Small intestine (tissue), 7 donors: ENCODE data around the gene BEST2. TPM values are rescaled to one million over a fixed set of nuclear protein-coding genes. Genes with fewer than 3 reads are reported as not detected.

Source experiments
- DNase-seq, 2 donors: peaks; one replicate each; pipeline versions ENCODE4 v3.0.0 to v3.0.0-alpha.2; 2013
- FAIRE-seq: peaks from 2 replicates; lab custom pipeline; 2012; peaks lifted over from hg19 to GRCh38; lab: Jason Lieb, UNC
- H3K27ac ChIP-seq, 3 donors: one replicate each; pipeline ENCODE4 v1.5.1; 2013; ENCODE audit warnings: low read length in 2 of 3, mild to moderate bottlenecking in 2 of 3, control low read depth in 1 of 3, inconsistent platforms in 1 of 3, low read depth in 1 of 3, moderate library complexity in 1 of 3
- H3K27me3 ChIP-seq, 3 donors: one replicate each; pipeline ENCODE4 v1.6.1; 2013; ENCODE audit warnings: low read length in 3 of 3, inconsistent platforms in 1 of 3; ENCODE audit not compliant: control insufficient read depth in 3 of 3, insufficient read depth in 3 of 3
- H3K36me3 ChIP-seq, 3 donors: one replicate each; pipeline ENCODE4 v1.6.1; 2013; ENCODE audit warnings: low read length in 3 of 3, inconsistent platforms in 1 of 3, low read depth in 1 of 3, mild to moderate bottlenecking in 1 of 3, moderate library complexity in 1 of 3; ENCODE audit not compliant: control insufficient read depth in 3 of 3, insufficient read depth in 2 of 3
- H3K4me1 ChIP-seq, 3 donors: one replicate each; pipeline ENCODE4 v1.6.1; 2013; ENCODE audit warnings: low read length in 2 of 3, inconsistent platforms in 1 of 3, low read depth in 1 of 3, mild to moderate bottlenecking in 1 of 3, moderate library complexity in 1 of 3; ENCODE audit not compliant: control insufficient read depth in 3 of 3, insufficient read depth in 2 of 3
- H3K4me3 ChIP-seq, 3 donors: one replicate each; pipeline ENCODE4 v1.5.1; 2013; ENCODE audit warnings: low read length in 3 of 3, control low read depth in 1 of 3, inconsistent platforms in 1 of 3, low read depth in 1 of 3, mild to moderate bottlenecking in 1 of 3, moderate library complexity in 1 of 3
- H3K9me3 ChIP-seq, 2 donors: one replicate each; pipeline ENCODE4 v1.6.1; 2013; ENCODE audit warnings: low read depth in 1 of 2, low read length in 1 of 2; ENCODE audit not compliant: control insufficient read depth in 2 of 2, insufficient read depth in 1 of 2
- WGBS, 3 donors: extraction: QIAGEN DNeasy Blood & Tissue Kit; methylation state at CpG; one replicate each; pipeline ENCODE4 v1.1.7; 2013; 5-methylcytosine and 5-hydroxymethylcytosine counted together
- polyA plus RNA-seq, 4 donors: library from polyadenylated mRNA; stranded (reverse) in 3 of 4; unstranded in 1 of 4; fragments of 200-250 nt in 3 of 4; fragments of 120-200 nt in 1 of 4; gene quantifications; one replicate each; pipeline versions ENCODE4 v1.2.1 to v1.2.3, GENCODE V29; 2013
- donor health status: healthy with polysubstance abuse.
- donor health status: control.
- donor health status: control.
- donor health status: Bipolar disorder and iron deficiency.
- donor health status: healthy.

BEST2 gene
- polyA plus RNA-seq, 4 donors = 0.10 to 3.4 (median 0.16) TPM; not detected in 1

DNA sequence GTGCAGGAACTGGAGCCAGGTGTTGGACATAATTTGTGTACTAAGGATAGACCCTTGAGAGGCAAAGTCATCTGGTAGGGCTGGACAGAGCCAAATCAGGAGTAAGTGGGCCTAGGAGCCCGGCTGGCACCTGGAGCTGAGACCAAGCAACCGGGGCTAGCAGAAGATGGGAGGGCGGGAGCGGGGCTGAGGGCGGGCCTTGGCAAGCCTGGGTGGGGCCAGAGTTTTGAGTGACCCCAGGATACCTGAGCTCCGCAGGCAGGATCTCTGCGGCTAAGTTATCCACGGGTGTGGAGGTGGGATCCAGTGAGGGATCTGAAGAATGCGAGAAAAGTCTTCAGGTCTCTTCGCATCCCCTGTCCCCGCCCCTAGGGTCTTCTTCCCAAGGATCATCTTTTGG is 15.6 kb downstream of the BEST2 start:
- H3K9me3 ChIP-seq = peaks cover 0 to 6% of the 10 kb centered on the region in 2 donors
- peaks cover 0 to 13% (median 0%) of the 10 kb centered on the region in 3 donors for H3K4me1 ChIP-seq
- FAIRE-seq (no peak), DNase-seq (no peak)
- WGBS, 3 donors = 93 to 96% (median 95%) methylated on average over 11 of the region's 11 CpGs
- H3K27ac ChIP-seq = no peak overlapping the region
- peaks cover 3 to 86% (median 29%) of the 10 kb centered on the region in 3 donors for H3K36me3 ChIP-seq
- H3K27me3 ChIP-seq = no peaks in the 10 kb centered on the region
- no peak overlapping the region for H3K4me3 ChIP-seq

DNA sequence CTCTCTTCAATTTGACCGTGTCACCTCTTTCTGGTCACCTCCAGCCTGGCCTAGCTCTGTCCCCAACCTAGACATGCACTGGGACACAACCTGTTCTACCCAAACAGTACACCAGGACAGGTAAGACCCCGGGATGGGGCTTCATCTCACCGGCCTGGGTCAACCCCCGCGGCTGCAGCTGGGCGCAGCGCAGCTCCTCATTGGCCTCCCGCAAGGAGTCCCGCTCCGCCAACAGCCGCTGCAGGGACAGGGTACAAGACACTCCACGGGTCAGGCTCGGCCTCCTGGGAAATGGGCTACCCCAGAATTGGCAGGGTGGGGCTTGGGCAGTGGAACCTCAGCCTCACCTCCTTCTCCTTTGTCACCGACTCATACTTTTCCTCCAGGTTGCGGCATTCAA is 16.1 kb downstream of the BEST2 start:
- WGBS, 3 donors = 94 to 99% (median 95%) methylated on average over 15 of the region's 15 CpGs
- Histone ChIP-seq H3K27ac (no peak overlapping the region), H3K9me3 (peaks cover 0 to 6% of the 10 kb centered on the region in 2 donors), H3K36me3 (peaks cover 3 to 89% (median 29%) of the 10 kb centered on the region in 3 donors), H3K4me3 (no peak overlapping the region), H3K4me1 (peaks cover 0 to 13% (median 0%) of the 10 kb centered on the region in 3 donors), H3K27me3 (no peaks in the 10 kb centered on the region)
- FAIRE-seq (no peak), DNase-seq (no peak)

DNA sequence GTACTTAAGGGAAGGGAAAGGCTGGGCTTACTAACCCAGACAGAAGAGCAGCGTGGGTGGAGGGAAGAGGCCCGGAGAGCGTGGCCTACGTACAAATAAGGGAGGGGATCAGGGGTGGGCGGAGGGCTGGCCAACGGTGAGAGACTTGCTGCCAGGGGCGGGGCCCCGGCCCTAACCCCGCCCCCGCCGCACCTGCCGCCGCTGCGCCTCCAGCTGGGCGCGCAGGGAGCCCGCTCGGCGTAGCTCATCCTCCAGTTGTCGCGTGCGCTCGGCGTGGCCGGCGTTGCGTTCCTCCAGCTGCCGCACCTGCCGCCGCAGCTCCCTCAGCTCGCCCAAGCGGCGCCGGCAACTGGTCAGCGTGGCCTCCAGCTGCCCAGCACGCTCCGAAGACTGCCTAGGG is 18.1 kb downstream of the BEST2 start:
- Histone ChIP-seq H3K27me3 (no peaks in the 10 kb centered on the region), H3K36me3 (peaks cover 0 to 88% (median 17%) of the 10 kb centered on the region in 3 donors), H3K4me3 (no peak overlapping the region), H3K4me1 (peaks cover 0 to 29% (median 0%) of the 10 kb centered on the region in 3 donors), H3K27ac (no peak overlapping the region), H3K9me3 (no peaks in the 10 kb centered on the region)
- peak; percentile 55 to 66 for DNase-seq
- WGBS, 3 donors = 53 to 55% (median 54%) methylated on average over 34 to 37 of the region's 37 CpGs
- no peak for FAIRE-seq

DNA sequence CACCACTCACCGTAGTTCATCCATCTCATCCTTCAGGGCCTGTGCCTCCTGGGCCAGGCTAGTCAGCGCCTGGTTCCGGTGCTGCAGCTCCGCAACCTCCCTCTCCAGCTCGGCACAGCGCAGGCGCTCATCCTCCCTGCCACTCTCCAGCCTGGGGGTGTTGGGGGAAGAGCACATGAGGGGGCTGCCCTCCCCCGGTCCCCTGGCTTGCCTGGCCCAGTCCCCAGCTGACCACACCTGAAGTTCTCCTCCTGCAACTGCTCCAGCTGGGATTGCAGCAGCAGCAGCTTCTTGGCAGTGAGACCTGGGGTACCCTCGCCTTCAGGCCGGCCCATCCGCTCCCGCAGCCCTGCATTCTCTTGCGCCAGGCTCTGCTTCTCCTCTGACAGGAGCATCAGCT is 19.3 kb downstream of the BEST2 start:
- WGBS, 3 donors = 95 to 98% (median 98%) methylated on average over 11 to 13 of the region's 13 CpGs
- FAIRE-seq (no peak), DNase-seq (no peak)
- no peak overlapping the region for H3K4me3 ChIP-seq
- H3K27ac ChIP-seq = no peak overlapping the region
- no peaks in the 10 kb centered on the region for H3K9me3 ChIP-seq
- H3K4me1 ChIP-seq = peaks cover 0 to 27% (median 0%) of the 10 kb centered on the region in 3 donors
- no peaks in the 10 kb centered on the region for H3K27me3 ChIP-seq
- H3K36me3 ChIP-seq = peaks cover 0 to 77% (median 15%) of the 10 kb centered on the region in 3 donors

DNA sequence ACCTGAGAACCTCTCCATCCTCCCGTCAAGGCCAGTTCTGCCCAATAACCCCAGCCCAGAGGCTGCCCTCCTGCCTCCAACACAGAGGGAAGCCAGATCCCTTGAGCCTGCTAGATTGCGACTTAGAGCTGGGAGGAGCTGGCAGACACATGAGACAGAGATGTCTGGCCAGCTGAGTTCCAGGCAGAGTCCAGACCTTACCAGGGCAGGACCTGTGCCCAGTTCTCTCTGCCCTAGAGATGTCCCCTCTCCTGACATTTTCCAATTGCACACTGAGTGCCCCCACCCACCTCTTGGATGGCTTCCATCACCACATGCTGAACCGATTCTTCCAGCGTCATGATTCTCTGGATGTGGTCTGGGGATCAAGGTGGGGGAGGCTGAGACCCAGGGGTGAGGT is 20.7 kb downstream of the BEST2 start:
- H3K4me1 ChIP-seq = peaks cover 0 to 30% (median 0%) of the 10 kb centered on the region in 3 donors
- 78 to 89% (median 86%) methylated on average over 4 of the region's 4 CpGs for WGBS, 3 donors
- H3K27me3 ChIP-seq = no peaks in the 10 kb centered on the region
- no peaks in the 10 kb centered on the region for H3K9me3 ChIP-seq
- H3K36me3 ChIP-seq = peaks cover 0 to 68% (median 11%) of the 10 kb centered on the region in 3 donors
- FAIRE-seq (no peak), DNase-seq (no peak)
- no peak overlapping the region for H3K27ac ChIP-seq
- no peak overlapping the region for H3K4me3 ChIP-seq

DNA sequence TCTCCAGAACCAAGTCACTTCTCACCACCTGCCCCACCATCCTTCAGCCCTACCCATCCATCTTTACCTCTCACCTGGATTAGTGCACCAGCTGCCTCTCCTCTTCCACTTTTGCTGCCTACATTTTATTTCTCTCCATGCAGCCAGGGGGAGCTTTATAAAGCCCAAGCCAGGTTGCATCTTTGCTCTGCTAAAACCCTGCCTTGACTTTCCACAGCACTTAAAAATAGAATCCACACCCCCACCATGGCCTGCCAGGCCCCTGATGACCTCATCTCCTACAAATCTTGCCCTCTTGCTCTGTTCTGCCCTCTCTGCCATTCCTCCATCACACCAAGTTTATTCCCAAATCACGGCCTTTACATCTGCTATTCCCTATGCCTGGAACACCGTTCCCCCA is 22.0 kb downstream of the BEST2 start:
- Histone ChIP-seq H3K36me3 (peaks cover 0 to 57% (median 11%) of the 10 kb centered on the region in 3 donors), H3K27me3 (no peaks in the 10 kb centered on the region), H3K9me3 (no peaks in the 10 kb centered on the region), H3K27ac (no peak overlapping the region), H3K4me3 (no peak overlapping the region), H3K4me1 (peaks cover 0 to 34% (median 0%) of the 10 kb centered on the region in 3 donors)
- no peak for FAIRE-seq
- 87 to 91% (median 89%) methylated on average over 2 of the region's 2 CpGs for WGBS, 3 donors
- DNase-seq = no peak

DNA sequence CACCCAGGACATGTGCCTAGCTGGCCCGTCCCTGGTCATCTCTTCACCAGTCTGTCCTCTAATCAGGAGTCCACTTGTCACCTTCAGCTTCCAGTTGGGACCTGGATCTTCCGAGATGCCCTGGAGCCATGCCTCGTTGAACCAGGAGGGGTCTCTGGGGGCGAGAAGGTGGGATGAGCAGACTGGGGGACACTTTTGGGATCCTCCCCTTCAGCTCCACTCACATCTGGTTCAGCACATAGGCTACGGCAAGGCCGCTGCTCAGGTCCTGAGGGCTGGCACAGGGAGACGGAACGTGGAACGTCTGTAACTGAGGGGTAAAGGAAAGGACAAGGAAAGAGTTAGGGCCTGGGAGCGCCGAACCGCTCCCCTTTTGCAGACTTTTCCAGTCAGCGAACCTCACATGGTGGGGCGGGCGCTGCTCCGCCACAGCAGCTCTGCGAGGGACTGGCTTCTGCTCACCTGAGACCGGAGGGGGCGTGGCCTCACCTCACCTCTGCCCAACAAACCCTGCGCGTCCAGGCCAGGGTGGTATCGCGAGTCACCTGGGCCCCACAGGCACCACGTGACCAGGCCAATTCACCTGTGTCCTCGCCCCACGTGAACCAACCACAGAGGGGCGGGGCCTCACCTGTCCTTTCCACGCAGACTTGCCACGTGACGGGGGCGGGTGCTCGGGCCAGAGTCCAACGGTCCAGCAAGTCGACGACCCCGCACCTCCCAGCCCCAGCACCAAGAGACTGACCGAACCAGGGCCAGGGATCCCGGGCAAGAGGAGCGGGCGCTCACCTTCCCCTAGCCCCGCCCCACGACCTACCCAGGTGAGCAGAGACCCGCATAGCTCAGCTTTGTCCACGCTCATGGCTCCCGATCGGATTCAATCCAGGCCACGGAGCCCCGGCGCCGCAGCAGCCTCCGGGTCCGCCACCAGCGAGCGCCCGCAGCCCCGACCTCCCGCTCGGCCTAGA is 23.3 kb downstream of the BEST2 start, which contains the start of gene HOOK2:
Gene HOOK2 (minus strand): TSS at position 965 of the 968 bp plus-strand sequence. CDS start 103 bp downstream, at position 862.
- no peak for FAIRE-seq

DNA sequence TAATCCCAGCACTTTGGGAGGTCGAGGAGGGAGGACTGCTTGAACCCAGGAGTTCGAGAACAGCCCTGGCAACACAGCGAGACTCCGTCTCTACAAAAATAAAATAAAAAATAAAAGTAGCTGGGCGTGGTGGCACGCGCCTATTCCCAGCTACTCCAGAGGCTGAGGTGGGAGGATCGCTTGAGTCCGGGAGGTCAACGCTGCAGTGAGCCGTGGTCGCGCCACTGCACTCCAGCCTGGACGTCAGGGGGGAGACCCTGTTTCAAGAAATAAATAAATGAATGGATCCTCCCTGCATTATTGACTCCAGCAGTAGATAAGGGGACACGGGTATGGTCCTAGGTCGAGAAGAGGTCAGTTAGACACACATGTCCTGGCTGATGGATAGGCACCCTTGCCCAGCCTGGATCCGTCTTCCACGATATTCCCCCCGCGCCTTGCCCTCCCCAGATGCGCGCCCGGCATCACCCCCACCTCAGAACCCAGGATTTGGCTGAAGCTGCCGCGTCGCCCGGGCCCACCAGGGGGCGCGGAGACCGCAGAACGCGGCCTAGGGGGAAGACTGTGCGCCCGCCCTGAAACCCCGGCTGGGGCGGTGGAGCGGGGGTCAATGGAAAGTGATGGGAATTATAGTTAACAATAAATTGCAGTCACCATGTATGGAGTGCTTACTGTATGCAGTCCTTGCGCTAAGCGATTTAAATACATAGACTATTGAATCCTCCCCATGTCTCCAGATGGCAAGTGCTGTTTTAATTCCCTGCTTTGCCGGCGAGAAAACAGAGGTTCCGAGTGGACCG is 25.8 kb downstream of the BEST2 start:
- Histone ChIP-seq H3K4me3 (peak overlapping the region; percentile 44 to 63 (median 61)), H3K4me1 (peaks cover 0 to 43% (median 0%) of the 10 kb centered on the region in 3 donors), H3K9me3 (no peaks in the 10 kb centered on the region), H3K36me3 (peaks cover 0 to 23% (median 0%) of the 10 kb centered on the region in 3 donors), H3K27me3 (no peaks in the 10 kb centered on the region), H3K27ac (peak overlapping the region; percentile 61 to 91 (median 89))
- DNase-seq = peak; percentile 75 to 93
- no peak for FAIRE-seq
- 4 to 7% (median 6%) methylated on average over 41 to 43 of the region's 43 CpGs for WGBS, 3 donors

More for the DNA sequence above, 23.3 kb downstream of the BEST2 start, which contains the start of gene HOOK2:
- Histone ChIP-seq H3K4me1 (peaks cover 0 to 44% (median 0%) of the 10 kb centered on the region in 3 donors), H3K36me3 (peaks cover 0 to 48% (median 11%) of the 10 kb centered on the region in 3 donors), H3K4me3 (peak within 1 kb of the TSS; percentile 65 to 73 (median 73)), H3K27me3 (no peaks in the 10 kb centered on the region), H3K9me3 (no peaks in the 10 kb centered on the region), H3K27ac (peak within 1 kb of the TSS; percentile 96 to 98 (median 96))
- DNase-seq = peak; percentile 99
- 6 to 20% (median 16%) methylated on average over 46 to 58 of the region's 58 CpGs for WGBS, 3 donors
